GM18526 (cell line): ENCODE measurements around the gene IKZF3.

Source experiments
- POLR2A ChIP-seq: IDR thresholded peaks from 3 replicates; pipeline ENCODE4 v1.6.1; 2011; ENCODE audit not compliant: insufficient read length; ENCODE audit errors: extremely low read depth

The IKZF3 gene

DNA sequence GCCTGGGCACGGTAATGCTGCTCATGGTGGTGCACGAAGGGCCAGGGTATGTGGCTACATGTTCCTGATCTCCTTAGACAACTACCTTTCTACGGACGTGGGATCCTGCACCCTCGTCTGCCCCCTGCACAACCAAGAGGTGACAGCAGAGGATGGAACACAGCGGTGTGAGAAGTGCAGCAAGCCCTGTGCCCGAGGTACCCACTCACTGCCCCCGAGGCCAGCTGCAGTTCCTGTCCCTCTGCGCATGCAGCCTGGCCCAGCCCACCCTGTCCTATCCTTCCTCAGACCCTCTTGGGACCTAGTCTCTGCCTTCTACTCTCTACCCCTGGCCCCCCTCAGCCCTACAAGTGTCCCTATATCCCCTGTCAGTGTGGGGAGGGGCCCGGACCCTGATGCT lies 152.3 kb downstream of the IKZF3 start:
- TF ChIP-seq POLR2A, result no peak

DNA sequence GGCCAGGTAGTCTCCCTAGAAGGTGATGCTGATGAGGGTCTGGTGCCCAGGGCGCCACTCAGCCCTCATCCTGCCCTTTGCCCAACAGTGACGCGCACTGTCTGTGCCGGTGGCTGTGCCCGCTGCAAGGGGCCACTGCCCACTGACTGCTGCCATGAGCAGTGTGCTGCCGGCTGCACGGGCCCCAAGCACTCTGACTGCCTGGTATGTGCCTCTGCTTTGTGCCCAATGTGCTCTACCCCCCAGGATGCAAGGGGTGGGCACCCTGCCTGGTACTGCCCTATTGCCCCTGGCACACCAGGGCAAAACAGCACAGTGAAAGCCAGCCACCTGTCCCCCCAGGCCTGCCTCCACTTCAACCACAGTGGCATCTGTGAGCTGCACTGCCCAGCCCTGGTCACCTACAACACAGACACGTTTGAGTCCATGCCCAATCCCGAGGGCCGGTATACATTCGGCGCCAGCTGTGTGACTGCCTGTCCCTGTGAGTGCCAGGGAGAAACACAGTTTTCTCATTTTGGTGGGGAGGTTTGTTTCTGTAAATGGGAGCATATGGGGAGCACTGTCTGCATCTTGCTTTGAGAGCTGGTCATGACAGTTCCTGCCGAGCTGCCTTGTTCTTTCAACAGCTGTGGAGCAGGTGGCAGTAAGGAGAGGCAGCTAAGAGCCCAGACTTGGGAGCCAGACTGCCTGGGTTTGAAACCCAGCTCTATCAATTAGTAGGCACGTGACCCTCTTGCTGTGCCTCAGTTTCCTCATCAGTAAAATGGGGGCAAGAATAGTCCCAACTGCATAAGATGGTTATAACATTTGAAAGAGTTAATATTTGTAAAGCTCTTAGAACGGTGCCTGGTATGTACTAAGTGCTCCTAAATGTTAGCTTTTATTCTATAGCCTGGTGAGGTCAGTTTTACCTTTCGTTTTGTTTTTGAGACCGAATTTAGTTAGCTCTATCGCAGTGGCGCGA lies 153.8 kb downstream of the IKZF3 start:
- no peak for TF ChIP-seq POLR2A

DNA sequence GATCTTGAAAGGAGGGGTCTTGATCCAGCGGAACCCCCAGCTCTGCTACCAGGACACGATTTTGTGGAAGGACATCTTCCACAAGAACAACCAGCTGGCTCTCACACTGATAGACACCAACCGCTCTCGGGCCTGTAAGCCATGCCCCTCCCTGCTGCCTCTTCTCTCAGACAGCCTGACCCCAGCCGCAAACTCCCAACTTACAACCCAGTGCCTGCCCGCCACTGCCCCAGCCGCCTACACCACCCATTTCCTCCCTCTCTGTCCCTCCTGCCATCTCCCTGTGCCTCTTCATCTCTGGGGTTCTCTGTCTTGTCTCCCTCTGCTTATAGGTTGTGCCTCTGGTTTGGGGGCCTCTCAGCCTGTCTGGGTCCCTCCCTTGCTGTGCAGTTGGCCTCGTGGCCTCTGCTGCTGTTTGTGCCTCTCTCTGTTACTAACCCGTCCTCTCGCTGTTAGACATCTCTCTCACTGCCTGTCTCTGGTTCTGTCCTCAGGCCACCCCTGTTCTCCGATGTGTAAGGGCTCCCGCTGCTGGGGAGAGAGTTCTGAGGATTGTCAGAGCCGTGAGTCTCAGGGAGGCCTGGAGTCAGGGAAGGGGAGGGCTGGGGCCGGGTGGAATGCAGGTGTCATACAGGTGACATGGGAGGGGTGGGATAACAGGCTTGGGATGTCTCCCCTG lies 154.7 kb downstream of the IKZF3 start:
- TF ChIP-seq POLR2A, result no peak
